NCI-H1105 (cell line): ENCODE measurements around the gene ACTN2.
A peak's percentile ranks its signal among the peaks of the same experiment; 100 is the strongest.
"Not testable (repeated sequence)": the region's sequence is repeated elsewhere in the genome, so short reads cannot be mapped to it uniquely, and the experiment has no call there.

ENCODE experiments used
- DNase-seq: peaks from one replicate; lab custom pipeline; 2025; lab: John Stamatoyannopoulos, UW

The ACTN2 gene

GRCh38 chr1:236685917-236686814 is at the start of gene ACTN2:
Gene ACTN2 (plus strand): TSS chr1:236686499. CDS start chr1:236686674, 175 bp downstream.
- peak; percentile 38 for DNase-seq

GRCh38 chr1:236638945-236639344 is 47.4 kb upstream of the ACTN2 start:
- no peak for DNase-seq

- DNase-seq = no peak
Observed at GRCh38 chr1:236639686-236640085, 46.6 kb upstream of the ACTN2 start.

- no peak for DNase-seq
Observed at GRCh38 chr1:236642763-236643162, 43.5 kb upstream of the ACTN2 start.

DNA sequence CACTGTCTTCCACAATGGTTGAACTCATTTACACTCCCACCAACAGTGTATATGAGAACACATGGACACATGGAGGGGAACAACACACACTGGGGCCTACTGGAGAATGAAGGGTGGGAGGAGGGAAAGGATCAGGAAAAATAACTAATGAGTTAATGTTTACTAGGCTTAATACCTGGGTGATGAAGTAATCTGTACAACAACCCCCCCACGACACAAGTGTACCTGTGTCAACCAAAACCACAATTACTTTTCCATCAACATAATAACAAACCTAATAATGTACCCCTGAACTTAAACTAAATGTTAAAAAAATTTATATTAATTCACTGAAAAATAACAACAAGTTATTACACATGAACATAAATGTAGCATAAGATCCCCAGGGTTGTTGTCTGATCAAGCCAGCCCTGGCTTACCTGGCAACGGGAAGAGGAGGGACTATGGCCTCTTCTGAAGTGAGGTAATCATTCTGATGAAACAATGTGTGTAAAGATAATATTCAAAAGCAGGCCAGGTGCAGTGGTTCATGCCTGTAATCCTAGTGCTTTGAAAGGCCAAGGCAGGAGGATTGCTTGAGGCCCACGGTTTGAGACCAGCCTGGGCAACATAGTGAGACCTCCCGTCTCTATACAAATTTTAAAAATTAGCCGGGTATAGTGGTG is 41.2 kb upstream of the ACTN2 start:
- DNase-seq = no peak

GRCh38 chr1:236654511-236654910 is 31.8 kb upstream of the ACTN2 start:
- DNase-seq = no peak

GRCh38 chr1:236654957-236655356 is 31.3 kb upstream of the ACTN2 start:
- no peak for DNase-seq

DNA sequence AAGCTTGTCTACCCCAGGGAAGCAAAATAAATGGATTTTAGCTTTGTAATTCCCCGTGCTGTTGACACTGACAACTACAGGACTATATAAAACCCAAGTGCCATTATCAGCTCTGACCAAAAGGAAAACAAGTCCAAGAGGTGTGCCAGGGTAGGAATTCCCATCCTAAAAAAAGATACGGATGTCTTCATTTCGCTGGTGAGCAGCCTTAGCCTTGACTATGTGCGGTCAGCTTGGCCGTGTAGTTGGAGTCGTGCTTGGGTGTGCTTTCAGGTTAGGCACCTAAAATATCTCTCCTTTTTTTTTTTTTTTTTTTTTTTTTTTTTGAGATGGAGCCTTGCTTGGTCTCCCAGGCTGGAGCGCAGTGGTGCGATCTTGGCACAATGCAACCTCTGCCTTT is 28.9 kb upstream of the ACTN2 start:
- DNase-seq = no peak

DNA sequence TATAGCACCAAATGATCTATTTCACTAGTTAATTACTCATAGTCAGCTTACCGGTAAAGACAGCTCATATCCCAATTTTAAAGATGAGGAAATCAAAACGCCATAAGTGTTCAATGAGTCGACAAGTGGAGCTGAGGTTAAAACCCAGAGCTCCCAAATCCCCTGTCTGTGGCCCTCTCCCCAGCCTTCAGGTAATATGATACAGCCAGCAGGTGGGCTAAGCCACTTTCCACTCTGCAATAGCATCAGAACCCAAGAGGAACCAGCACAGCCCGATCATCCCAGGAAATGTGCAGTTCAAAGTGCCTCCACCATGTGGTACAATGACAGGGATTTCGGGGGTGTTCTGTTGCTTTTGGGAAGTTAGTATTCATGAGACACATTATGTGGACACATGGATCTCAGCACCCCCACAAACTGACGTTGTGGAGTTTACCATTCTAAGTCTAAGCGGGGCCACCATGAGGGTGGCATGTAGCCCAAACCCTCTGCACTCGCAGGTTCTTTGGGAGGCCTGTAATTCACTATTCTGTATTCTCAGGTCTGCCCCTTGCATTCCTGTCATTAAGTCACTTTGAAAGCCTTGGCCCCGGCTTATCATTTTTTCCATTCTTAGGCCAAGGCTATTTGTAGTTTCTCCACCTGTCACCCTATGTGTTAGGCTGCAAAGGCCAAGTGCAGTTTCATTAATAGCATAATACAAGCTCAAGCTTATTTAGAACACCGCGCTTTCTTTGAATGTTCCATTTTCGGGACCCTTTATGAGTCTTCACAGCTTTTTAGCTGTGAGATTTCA is 26.3 kb upstream of the ACTN2 start:
- DNase-seq = no peak

- no peak for DNase-seq
Observed at GRCh38 chr1:236663934-236664333, 22.4 kb upstream of the ACTN2 start.

- DNase-seq = not testable (repeated sequence)
Observed at GRCh38 chr1:236668909-236669308, 17.4 kb upstream of the ACTN2 start.

GRCh38 chr1:236670060-236670459 is 16.2 kb upstream of the ACTN2 start:
- DNase-seq = no peak

DNA sequence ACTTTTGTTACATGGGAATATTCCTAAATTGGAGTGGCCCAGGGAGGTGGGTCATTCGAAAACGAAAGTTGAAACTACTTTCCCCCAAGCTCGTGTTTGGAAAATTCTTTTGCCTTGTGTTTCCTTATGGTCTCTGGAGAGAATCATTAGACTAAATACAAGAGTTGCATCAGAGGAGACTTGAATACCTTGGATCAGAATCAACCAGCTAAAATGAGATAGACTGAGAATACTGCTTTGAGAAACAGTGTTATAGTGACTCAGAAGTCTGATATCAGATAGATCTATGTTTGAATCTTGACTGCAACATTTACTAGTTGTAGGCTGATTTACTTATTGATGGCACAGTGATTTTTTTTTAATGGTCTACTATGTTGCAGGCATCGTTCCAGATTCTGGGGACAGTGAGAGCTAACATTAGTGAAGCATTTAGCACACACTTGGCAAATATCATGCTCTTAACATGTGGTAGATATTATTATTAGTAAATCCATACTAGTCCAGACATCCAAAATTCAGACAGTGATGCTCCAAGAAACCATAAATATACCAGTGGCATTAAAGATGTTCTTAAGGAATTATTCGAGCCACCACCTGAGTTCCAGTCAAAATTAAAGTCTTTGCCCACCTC is 12.9 kb upstream of the ACTN2 start:
- no peak for DNase-seq

DNA sequence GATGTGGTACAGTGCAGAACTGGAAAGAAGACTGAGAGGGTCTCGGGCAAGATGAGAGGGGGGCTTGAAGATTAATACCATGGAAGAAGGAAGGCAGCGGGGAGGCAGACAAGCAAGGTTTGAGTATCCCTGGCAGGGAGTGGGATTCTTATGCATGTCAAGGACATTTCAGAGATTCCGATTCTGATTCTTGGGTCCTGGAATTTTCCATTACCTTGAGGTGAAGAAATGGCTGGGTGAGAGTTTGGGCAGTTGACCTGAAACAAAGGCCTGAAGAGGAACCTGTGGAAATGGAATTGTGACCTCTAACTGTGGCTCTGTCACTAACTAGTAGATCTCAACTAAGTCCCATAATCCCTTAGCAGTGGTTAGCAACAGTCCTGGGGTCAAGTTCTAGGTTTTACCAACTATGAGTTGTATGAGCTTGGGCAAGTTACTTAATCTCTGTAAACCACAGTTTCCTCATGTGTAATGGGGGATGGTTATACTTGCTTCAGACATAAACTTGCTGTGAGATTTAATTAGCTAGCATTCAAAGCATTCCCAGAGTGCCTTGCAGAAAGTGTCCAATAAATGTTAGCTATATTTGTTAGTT is 8.6 kb upstream of the ACTN2 start:
- no peak for DNase-seq

GRCh38 chr1:236681219-236681618 is 5.1 kb upstream of the ACTN2 start:
- no peak for DNase-seq

DNA sequence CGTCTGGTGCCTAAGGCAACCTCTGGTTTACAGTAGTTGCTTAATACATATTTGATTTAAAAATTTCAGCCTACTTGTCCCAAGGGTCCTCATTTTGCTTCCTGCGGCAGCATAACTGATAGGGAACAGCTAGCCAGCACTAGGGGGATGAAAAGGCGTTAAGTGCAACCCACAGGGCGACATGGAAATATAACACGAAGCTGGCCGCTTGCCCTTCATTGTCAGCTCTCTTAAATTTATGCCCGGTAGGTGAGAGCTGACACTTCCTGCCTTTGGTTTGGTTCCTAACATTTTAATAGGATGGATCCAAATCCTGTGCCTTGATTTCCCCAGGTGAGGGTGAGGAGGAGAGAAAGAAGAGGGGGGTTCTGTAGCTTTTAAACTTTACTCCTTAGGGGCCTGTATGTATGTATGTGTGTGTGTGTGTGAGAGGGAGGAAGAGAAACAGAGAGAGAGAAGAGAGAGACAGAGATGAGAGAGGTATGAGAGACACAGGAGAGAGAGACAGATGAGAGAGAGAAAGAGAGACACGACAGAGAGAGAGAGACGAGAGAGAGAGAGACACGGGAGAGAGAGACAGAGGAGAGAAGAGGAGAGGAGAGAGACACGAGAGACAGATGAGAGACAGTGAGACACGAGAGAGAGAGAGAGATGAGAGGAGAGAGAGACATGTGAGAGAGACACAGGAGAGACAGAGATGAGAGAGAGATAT is 938 bp upstream of the ACTN2 start:
- no peak for DNase-seq

GRCh38 chr1:236686815-236687160 is 489 bp downstream of the ACTN2 start:
- no peak for DNase-seq

- DNase-seq = no peak
Observed at GRCh38 chr1:236687273-236687672, 974 bp downstream of the ACTN2 start.

- no peak for DNase-seq
Observed at GRCh38 chr1:236688705-236689104, 2.4 kb downstream of the ACTN2 start.

- no peak for DNase-seq
Observed at GRCh38 chr1:236689713-236690569, 3.6 kb downstream of the ACTN2 start.
